HG03342 (cell line): ENCODE results near the gene SPINDOC.
"Not testable (repeated sequence)": the region's sequence is repeated elsewhere in the genome, so short reads cannot be mapped to it uniquely, and the experiment has no call there.

Experiments
- ATAC-seq: cut with Tn5 transposase; IDR thresholded peaks from one replicate; pipeline ENCODE4 v1.9.1; 2021; ENCODE audit warnings: mild to moderate bottlenecking, moderate library complexity; ENCODE audit not compliant: unreplicated experiment

The SPINDOC gene

DNA sequence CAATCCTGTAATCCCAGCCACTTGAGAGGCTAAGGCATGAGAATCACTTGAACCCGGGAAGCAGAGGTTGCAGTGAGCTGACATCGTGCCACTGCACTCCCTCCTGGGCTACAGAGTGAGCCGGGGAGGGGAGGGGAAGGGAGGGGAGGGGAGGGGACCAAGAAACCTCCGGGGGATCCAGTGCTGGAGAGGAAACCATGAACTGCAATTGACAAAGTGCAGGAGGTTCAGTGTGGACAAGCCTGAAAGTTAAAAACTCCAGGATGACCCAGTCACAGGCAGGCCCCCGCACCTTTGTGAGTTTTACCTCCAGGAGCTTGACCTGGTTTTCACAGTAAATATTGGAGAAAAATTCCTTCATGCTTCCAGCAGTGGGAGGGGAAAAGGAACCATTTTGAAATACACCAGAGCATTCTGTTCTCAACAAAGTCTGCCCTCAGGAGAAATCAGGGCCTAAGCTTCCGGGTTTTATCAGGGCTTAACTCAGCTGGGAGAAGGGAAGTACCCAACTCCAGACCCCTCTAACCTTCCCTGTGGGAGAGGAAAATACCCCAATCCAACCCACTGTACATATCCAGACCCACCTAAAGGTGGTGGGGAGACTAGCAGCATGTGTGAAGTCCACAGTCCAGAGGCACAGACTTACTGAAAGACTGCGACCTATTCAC, 29.2 kb upstream of the SPINDOC start:
- no peak for ATAC-seq

- ATAC-seq, result no peak
Measured at GRCh38 chr11:63785823-63786222, 27.4 kb upstream of the SPINDOC start.

GRCh38 chr11:63791495-63792167, 21.6 kb upstream of the SPINDOC start:
- ATAC-seq, result no peak

DNA sequence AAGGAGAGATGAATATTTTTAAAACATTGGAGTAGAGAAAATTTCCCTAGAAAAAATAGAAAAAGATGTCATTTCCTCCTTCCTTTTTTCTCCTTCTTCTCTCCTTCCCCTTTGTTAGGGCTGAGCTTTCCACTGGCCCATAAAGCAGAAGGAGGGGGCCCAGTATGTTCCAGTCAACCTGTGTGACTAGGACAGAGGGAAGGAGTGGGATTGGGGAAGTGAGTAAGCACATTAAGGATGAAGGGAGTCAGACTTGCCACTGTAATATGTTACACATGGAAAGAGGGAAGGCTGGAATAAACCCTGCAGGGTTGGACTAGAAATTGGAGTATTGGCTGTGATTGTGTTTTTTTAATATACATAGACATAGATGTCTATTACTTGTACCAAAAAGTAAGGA, 20.1 kb upstream of the SPINDOC start:
- ATAC-seq, result no peak

- ATAC-seq, result no peak
Measured at GRCh38 chr11:63795066-63795465, 18.2 kb upstream of the SPINDOC start.

DNA sequence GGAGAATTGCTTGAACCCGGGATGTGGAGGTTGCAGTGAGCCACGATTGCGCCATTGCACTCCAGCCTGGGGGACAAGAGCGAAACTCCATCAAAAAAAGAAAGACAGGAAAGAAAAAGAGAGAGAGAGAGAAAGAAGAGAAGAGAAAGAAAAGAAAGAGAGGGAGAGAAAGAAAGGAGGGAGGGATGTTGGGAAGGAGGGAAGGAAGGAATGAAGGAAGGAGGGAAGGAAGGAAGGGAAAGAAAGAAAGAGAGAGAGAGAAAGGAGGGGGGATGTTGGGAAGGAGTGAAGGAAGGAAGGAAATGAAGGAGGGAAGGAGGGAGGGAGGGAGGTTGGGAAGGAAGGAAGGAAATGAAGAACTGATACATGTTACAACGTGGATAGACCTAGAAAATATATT, 12.3 kb upstream of the SPINDOC start:
- no peak for ATAC-seq

GRCh38 chr11:63802637-63803414, 10.4 kb upstream of the SPINDOC start:
- ATAC-seq, result no peak

GRCh38 chr11:63804259-63804658, 9.0 kb upstream of the SPINDOC start:
- no peak for ATAC-seq

- no peak for ATAC-seq
Measured at GRCh38 chr11:63805844-63806415, 7.3 kb upstream of the SPINDOC start.

DNA sequence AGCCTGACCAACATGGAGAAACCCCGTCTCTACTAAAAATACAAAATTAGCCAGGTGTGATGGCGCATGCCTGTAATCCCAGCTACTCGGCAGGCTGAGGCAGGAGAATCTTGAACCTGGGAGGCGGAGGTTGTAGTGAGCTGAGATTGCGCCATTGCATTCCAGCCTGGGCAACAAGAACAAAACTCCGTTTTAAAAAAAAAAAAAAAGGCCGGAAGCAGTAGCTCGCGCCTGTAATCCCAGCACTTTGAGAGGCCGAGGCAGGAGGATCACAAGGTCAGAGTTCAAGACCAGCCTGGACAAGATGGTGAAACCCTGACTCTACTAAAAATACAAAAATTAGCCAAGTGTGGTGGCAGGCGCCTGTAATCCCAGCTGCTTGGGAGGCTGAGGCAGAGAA, 2.9 kb upstream of the SPINDOC start:
- ATAC-seq, result not testable (repeated sequence)

DNA sequence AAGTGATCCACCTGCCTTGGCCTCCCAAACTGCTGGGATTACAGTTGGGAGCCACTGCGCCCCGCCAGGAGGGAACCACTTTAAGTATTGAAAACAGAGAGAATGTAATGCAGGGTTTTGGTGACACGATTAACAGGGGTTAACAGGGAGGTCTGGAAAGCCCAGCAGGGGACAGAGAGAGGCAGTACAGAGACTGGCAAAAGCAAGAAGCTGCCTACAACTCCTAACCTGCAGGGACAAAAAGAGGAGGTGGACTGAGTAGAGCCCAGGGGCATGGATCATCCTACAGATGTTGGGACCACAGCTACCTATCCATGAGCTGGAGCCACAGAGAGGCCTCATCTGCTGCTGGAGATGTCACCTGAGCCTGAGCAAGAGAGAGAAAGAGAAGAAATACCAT, 1.7 kb upstream of the SPINDOC start:
- ATAC-seq, result no peak

- ATAC-seq, result peak; percentile 33
Measured at GRCh38 chr11:63813563-63814382, 517 bp downstream of the SPINDOC start.

GRCh38 chr11:63814383-63814736, 1.1 kb downstream of the SPINDOC start:
- no peak for ATAC-seq

DNA sequence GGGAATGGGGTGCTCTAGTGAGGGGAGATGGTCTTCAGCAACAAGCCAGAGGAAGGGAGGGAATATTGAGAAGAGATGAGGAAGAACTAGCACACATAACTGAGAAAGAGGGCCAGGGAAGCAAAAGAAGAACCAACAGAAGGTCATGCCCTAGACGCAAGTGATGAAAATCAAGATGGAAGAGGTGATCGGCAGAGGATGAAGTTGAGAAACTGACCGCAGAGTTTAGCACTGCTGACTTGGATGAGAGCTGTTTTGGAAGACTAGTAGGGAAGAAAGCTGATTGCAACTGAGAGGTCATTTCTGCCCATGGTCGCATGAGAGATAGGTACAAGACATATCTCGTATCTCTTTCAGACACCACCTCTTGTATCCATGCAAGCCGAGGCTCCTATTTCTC, 2.9 kb downstream of the SPINDOC start:
- no peak for ATAC-seq

GRCh38 chr11:63816732-63817131, 3.5 kb downstream of the SPINDOC start:
- ATAC-seq, result no peak

GRCh38 chr11:63817758-63818498, 4.7 kb downstream of the SPINDOC start:
- ATAC-seq, result no peak

DNA sequence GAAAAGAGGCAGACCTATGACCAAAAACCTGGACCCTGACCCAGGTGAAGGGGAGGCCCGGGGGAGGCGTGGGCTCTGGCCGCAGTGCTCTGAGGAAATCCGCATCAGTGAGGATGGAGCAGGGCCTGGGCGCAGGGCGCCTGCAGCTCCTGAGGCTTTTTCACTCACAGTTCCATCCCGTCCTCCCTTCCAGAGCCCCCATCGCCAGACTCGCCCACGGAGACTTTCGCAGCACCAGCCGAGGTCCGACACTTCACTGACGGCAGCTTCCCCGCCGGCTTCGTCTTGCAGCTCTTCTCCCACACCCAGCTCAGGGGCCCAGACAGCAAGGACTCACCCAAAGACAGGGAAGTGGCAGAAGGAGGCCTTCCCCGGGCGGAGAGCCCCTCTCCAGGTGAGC, 5.4 kb downstream of the SPINDOC start:
- no peak for ATAC-seq

- no peak for ATAC-seq
Measured at GRCh38 chr11:63821411-63821810, 8.2 kb downstream of the SPINDOC start.

GRCh38 chr11:63826471-63827190, 13.4 kb downstream of the SPINDOC start:
- no peak for ATAC-seq
